Occipital lobe (tissue), 2 donors: ENCODE data around the gene CDS2. TPM values are rescaled to one million over a fixed set of nuclear protein-coding genes. Genes with fewer than 3 reads are reported as not detected.

Source experiments
- DNase-seq: peaks from one replicate; lab custom pipeline; 2025; lab: John Stamatoyannopoulos, UW
- total RNA-seq: library from RNA; depleted of rRNA; stranded (reverse); fragments of >200 nt; gene quantifications from one replicate; pipeline ENCODE4 v1.2.3, GENCODE V29; 2014

Gene CDS2
- total RNA-seq, 1 donor from 2014 or later: 67.2 TPM

GRCh38 chr20:5153612-5154542, 27.1 kb downstream of the CDS2 start:
- DNase-seq: no peak

- no peak for DNase-seq
Measured at GRCh38 chr20:5154543-5154925, 27.7 kb downstream of the CDS2 start.

GRCh38 chr20:5155404-5155803, 28.6 kb downstream of the CDS2 start:
- DNase-seq: no peak

GRCh38 chr20:5156675-5157448, 30.1 kb downstream of the CDS2 start:
- no peak for DNase-seq

- no peak for DNase-seq
Measured at GRCh38 chr20:5159928-5160327, 33.1 kb downstream of the CDS2 start.

GRCh38 chr20:5160882-5161281, 34.1 kb downstream of the CDS2 start:
- DNase-seq: no peak

GRCh38 chr20:5161536-5162164, 34.8 kb downstream of the CDS2 start:
- no peak for DNase-seq

- no peak for DNase-seq
Measured at GRCh38 chr20:5164645-5165625, 38.1 kb downstream of the CDS2 start.

- DNase-seq: no peak
Measured at GRCh38 chr20:5168651-5169396, 42.0 kb downstream of the CDS2 start.

- no peak for DNase-seq
Measured at GRCh38 chr20:5170341-5170740, 43.5 kb downstream of the CDS2 start.

- no peak for DNase-seq
Measured at GRCh38 chr20:5171064-5171789, 44.4 kb downstream of the CDS2 start.

GRCh38 chr20:5171790-5172164, 45.0 kb downstream of the CDS2 start:
- DNase-seq: no peak

- DNase-seq: no peak
Measured at GRCh38 chr20:5172167-5172601, 45.4 kb downstream of the CDS2 start.

GRCh38 chr20:5172903-5173463, 46.2 kb downstream of the CDS2 start:
- no peak for DNase-seq

GRCh38 chr20:5173751-5174150, 46.9 kb downstream of the CDS2 start:
- DNase-seq: no peak

GRCh38 chr20:5177071-5177470, 50.3 kb downstream of the CDS2 start:
- DNase-seq: no peak

- DNase-seq: no peak
Measured at GRCh38 chr20:5178046-5178445, 51.2 kb downstream of the CDS2 start.

GRCh38 chr20:5180421-5180820, 53.6 kb downstream of the CDS2 start:
- DNase-seq: no peak

- no peak for DNase-seq
Measured at GRCh38 chr20:5180933-5181332, 54.1 kb downstream of the CDS2 start.
